K562 (cell line): ENCODE data around the gene HGS. TPM values are rescaled to one million over a fixed set of nuclear protein-coding genes. Genes with fewer than 3 reads are reported as not detected.

Source experiments
- HCFC1 ChIP-seq: IDR thresholded peaks from 2 replicates; pipeline ENCODE4 v1.6.1; 2012; ENCODE audit warnings: low read depth, low read length, improper control_type of control experiment
- MGA ChIP-seq: fragments of 450-650 bp; IDR thresholded peaks from 2 replicates; pipeline ENCODE4 v1.6.1; 2016; ENCODE audit warnings: mild to moderate bottlenecking, moderate library complexity
- NFIX ChIP-seq: fragments of 250-450 bp; sonication (Bioruptor Pico); IDR thresholded peaks from 2 replicates; pipeline ENCODE4 v1.4.0; 2020; ENCODE audit warnings: low read depth, mild to moderate bottlenecking, moderate library complexity
- NKRF ChIP-seq: fragments of 450-650 bp; IDR thresholded peaks from 2 replicates; pipeline ENCODE4 v1.6.1; 2016; ENCODE audit warnings: borderline replicate concordance
- RERE ChIP-seq: sonication (generic); formaldehyde crosslinking; IDR thresholded peaks from 2 replicates; pipeline ENCODE4 v1.8.0; 2023; ENCODE audit warnings: missing genetic modification reagents, mild to moderate bottlenecking, borderline replicate concordance
- TEAD2 ChIP-seq: fragments of 450-650 bp; IDR thresholded peaks from 2 replicates; pipeline ENCODE4 v1.6.1; 2016; ENCODE audit warnings: missing genetic modification characterization, control low read depth, missing compliant biosample characterization
- ZNF764 ChIP-seq: fragments of 250-450 bp; sonication (Bioruptor Pico); IDR thresholded peaks from 2 replicates; pipeline ENCODE4 v1.4.0; 2020; ENCODE audit warnings: low read depth, mild to moderate bottlenecking, moderate library complexity
- polyA plus RNA-seq, 8 experiments: library from polyadenylated mRNA; depleted of rRNA in 4 of 8; stranded (reverse) in 5 of 8; unstranded in 3 of 8; fragments of >200 nt; fragmentation: Nextera tagmentation in 2 of 8; fragmentation: Illumina TruSeq in 1 of 8; extraction: Ambion mirVana in 2 of 8; extraction: Trizol in 1 of 8; gene quantifications; 2 replicates each; pipeline versions ENCODE4 v1.2.1 to v1.2.3, GENCODE V29; 2011 to 2014; ENCODE audit warnings: inconsistent platforms in 1 of 8, missing spikeins in 1 of 8
- total RNA-seq, 7 experiments: library from RNA; depleted of rRNA in 6 of 7; stranded (reverse); fragments of >200 nt in 6 of 7; fragmentation: Illumina TruSeq in 2 of 7; extraction: Trizol in 2 of 7; gene quantifications; 2 replicates each; pipeline versions ENCODE4 v1.2.1 to v1.2.3, GENCODE V29; 2011 to 2021; ENCODE audit warnings: low replicate concordance in 1 of 7

Gene HGS
- total and polyA plus RNA-seq, 9 of the 15 experiments (the other 6 are each of a cell fraction or from before 2014, with no cell fraction given): 3.9 to 176 (median 77.1) TPM

- TF ChIP-seq RERE (CRISPR knock-in tag) (no peak), MGA (peak; percentile 98), HCFC1 (no peak), NKRF (peak; percentile 82; the same call in 1 of the 2 replicates), ZNF764 (CRISPR knock-in tag) (no peak), TEAD2 (tag) (no peak), NFIX (CRISPR knock-in tag) (no peak)
Measured at GRCh38 chr17:81684442-81684911, 666 bp downstream of the HGS start (continued).
